Activated CD4-positive, alpha-beta T cell treated with anti-CD3 and anti-CD28 coated beads for 24 hours (primary cell): ENCODE results near the gene HRAS.

Experiments
- DNase-seq, 2 donors: peaks; one replicate each; pipeline ENCODE4 v3.0.0-alpha.2; 2020; ENCODE audit warnings: low read depth in 2 of 2

HRAS gene

DNA sequence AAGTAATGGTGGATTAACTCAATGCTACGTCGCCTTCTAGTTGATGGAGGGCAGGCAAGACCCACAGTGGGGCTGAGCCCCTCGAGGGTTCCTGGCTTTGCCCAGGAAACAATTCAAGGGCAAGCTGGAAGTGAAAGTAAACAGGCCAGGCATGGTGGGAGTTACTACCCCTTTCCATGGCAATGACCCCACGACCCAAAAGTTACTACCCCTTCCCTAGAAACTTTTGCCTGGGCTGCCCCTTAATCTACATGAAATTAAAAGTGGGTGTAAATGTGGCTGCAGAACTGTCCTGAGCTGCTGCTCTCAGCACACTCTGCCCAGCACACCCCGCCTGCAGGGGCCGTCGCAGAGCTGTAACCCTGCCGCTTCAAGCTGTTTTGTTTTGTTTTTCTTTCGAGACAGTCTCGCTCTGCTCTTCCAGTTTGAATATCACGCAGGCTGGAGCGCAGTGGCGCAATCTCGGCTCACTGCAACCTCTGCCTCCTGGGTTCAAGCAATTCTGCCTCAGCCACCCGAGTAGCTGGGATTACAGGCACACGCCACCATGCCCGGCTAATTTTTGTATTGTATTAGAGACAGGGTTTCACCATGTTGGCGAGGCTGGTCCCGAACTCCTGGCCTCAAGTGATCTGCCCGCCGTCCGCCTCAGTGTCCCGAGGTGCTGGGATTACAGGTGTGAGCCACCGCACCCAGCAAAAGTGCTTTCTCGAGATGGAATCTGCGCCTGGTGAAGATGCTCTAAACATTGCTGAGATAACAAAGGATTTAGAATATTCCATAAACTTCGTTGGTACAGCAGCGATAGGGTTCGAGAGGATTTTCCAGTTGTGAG lies 22.4 kb downstream of the HRAS start:
- no peak for DNase-seq

DNA sequence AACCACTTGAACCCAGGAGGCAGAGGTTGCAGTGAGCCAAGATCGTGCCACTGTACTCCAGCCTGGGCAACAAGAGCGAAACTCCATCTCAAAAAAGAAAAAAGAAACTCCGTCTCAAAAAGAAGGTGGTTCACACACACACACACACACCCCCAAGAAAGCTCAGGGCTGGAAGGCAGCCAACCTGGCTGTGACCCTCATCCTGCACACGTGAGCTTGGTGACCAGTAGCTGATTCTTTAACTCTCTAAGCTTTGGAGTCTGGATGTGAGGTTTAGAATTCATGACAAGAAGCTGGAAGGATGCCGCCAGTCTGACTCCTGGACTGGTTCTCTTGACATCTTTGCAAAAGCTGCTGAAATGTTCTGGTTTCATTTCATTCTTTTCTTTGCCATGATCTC lies 26.4 kb downstream of the HRAS start:
- DNase-seq = no peak

DNA sequence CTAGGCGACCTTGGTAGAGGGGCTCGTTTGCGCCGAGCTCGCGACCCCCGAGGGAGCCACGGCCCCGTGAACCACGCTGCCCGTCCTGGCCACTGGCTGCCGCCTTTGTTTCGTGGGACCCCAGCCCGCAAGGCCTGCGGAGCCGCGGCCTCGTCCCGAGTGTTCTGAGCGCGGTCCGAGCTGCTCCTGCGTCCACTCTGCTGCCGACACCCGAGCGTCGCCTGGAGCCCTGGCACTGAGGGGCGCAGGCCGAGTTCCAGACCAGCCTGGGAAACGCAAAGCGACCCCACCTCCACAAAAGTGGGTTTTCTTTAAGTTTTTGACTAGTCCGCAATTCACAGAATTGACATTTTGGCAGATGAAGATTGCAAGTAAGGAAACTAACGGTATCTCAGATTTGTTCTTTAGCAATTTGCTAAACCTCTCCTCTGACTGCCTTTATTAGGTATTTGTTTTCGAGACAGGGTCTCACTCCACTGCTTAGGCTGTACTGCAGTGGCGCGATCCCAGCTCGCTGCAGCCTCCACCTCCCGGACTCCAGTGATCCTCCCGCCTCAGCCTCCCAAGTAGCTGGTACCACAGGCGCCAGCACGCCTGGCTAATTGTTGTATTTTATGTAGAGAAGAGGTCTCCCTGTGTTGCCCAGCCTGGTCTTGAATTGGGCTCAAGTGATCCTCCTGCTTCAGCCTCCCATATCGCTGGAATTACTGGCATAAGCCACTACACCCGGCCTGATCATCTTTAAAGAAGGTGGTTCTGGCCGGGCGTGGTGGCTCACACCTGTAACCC lies 27.5 kb downstream of the HRAS start:
- no peak for DNase-seq

DNA sequence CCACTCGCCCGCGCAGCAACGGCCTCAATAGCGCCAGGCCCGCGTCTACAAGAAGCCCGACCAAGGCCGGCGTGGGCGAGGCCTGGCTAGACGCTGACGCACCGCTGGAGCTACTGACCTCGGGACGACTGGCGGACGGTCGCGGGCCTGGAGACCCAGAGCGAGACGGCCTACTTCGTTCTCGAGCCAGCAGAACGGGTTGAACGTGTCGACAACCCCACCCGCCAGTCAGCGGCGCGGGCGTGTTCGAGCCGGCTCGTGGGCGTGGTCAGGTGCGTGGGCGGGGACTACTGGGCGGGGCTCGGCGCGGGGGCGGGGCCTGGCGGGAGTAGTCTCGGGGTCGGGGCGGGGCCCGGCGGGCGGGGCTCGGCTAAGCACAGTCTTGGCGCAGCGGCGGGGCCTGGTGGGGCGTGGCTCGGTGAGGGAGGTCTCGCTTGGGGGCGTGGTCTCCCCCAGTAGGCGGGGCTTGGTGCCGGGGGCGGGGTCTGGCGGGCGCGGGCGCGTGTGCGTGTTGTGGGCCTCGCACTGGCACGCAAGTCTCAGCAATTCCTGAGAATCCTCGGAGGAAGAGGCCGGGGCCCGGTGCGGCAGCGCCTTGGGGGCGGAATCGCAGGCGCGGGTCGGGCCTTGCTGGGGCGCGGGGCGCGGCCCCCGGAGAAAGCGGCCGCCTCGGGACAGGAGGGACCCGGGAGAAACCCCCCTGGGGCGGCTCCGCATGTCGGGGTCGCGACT lies 28.2 kb downstream of the HRAS start, which contains the start of gene RNH1:
RNH1 (minus strand) TSS at position 248 of the 732 bp plus-strand sequence. CDS start 5,080 bp downstream, outside the sequence.
- DNase-seq = peak; percentile 100

DNA sequence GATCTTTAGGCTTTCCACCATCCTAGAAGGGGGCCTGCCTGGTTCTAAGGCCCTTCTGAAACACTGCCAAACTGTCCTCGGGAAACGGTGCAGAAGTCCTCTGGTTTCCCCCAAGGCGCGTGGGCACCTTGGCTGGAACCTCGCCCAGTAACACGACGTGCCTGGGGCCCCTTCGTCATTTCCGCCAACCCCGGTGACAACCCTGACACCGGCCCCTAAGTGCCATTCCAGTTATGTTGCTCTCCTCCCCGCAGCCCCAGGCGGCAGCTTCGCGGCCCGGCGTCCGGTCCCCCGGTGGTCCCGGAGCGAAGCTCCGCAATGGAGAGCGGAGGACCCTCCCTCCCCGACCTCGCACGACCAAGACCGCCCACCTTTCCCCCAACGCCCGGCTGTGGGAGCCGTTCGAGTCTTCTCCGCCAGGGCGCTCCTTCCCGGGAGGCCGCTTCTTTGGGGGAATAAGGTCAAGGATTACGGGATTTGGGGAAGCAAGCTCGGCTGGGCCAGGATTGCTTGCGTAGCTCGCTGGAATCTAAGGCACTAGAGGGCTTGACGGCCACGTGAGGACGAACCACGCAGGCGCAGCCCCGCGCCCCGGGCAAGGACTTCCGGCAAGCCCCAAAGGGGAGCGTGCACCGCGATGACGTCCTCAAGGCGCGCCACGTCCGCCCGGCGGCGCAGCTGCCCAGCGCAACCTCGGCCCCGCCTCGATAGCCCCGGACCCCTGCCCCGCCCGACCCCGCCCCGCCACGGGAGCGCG lies 29.0 kb downstream of the HRAS start:
- peak; percentile 93 to 98 for DNase-seq

DNA sequence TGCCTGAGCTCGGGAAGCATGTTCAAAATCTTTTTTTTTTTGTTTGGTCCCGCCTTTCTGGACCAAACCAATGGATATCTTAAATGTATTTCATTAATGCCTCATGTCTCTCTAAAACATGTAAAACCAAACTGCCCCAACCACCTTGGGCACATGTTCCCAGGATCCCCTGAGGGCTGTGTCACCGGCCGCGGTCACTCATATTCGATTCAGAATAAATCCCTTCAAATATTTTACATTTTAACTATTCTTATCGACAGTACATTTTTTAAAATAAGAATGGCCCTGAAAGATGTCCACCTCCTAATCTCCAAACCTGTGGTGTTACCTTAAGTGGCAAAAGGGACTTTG lies 30.4 kb downstream of the HRAS start:
- DNase-seq = no peak

DNA sequence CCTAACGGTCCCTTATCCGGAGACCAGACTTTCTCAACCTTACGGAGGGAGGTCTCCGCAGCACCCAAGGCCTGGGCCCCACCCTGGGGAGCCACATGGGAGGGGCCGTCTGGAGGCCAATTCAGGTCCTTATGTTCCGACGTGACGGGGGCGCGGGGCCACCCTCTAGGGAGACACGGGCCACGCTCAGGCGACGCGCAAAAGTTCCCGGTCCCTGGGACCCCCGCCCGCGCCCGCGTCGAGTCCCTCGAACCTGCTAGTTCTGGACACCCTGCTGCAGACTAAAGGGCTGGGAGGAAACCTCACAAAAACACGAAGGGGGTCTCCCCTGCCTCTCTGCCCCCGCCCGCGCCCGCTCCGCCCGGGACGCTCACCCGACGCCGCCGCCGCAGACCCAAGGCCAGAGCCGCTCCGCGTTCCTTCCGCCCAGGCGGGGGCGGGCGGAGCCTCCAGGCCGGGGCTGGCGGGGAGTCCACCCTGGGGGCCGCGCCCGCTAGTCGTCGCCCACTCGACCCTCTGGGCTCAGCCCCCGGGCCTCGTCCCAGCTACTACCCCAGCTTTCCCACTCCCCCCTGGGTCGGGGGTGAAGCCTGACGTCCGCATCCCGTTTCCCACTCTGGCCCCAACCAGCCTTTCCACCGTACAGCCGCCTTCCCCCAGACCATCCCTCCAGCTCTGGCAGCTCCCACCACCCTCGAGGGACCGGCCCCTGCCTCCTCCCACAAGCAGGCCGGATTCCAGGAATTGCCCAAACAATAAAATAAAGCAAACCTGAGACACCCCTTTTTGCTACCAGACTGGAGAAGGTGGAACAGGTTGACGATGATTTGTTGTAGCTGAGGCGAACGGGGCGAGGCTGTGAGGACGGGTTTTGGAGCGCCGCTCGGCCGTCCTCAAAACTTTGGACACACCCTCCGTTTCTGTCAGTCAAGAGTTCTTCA lies 31.1 kb downstream of the HRAS start:
- DNase-seq = no peak

DNA sequence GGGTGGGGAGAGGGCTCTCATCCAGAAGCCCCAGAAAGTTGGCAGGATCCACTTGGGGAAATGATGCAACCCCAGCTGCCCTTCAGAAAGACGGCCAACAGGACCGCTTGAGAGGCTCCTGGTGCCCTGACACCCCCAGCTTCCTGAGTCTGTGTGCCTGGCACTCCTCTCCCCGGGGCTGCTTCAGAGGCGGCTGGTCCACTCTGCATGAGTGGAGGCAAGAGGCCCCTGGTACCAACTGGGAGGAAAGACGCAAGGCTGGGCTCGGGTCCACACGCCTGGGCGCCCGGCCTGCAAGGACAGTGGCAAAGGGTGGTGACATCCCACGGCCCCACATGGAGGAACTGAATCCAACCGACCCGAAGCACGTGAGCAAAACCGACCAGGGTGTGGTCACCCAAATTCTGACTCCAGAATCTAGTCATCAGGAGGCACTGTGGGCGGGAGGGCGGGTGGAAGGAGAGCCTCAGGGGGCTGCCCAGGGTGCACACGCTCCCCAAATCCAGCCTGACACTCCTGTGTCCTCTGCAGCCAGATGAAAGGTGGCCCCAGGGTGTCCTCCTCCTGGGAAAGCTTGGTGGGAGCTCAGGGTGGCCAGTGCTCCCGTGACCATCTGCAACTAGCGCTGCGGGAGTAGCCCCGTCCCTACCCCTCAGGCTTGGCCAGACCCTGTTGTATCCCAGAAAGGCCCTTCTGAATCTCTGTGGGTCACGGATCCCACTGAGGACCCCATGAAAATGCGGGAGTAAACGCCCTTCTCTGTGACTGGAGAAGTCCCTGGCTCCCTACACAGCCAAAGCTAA lies 32.0 kb downstream of the HRAS start:
- DNase-seq = no peak

DNA sequence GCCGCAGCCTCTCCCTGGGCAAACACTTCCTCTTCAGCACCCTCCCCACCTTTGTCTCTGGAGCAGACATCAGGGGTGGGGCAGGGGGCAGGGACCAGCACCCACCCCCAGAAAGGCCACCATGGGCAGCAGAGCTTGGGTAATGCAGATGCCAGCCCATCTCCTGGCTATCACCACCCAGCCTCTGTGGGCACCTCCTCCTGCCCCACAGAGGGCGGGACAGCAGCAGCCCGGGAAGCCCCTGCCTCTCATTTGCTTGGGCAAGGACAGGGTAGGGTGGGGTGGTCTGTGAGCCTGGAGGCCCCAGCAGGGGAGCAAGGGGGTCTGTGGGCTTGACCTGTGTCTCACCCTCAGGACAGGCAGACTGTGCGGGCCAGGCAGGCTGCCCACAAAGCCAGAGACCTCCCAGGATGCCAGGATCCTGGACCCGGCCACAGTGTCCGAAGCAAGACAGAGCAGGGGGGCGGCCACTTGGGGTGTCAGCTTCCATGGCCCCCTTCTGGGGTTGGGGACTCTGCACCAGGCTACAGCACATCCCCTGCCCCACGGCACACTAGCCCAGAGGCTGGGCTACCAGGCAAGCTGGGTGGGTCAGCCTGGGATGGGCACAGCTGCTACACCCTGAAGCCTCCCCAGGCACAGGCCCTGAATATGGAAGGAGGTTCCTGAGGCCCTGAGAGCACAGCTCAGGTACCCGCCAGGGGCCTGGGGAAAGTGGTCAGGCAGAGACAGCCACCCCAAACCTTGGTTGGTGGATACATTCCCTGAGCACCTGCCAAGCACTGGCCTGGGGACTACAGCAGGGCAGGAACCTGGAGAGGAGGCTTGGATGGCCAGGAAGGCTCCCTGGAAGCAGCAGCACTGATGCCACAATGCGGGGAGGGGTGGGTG lies 32.8 kb downstream of the HRAS start:
- no peak for DNase-seq

DNA sequence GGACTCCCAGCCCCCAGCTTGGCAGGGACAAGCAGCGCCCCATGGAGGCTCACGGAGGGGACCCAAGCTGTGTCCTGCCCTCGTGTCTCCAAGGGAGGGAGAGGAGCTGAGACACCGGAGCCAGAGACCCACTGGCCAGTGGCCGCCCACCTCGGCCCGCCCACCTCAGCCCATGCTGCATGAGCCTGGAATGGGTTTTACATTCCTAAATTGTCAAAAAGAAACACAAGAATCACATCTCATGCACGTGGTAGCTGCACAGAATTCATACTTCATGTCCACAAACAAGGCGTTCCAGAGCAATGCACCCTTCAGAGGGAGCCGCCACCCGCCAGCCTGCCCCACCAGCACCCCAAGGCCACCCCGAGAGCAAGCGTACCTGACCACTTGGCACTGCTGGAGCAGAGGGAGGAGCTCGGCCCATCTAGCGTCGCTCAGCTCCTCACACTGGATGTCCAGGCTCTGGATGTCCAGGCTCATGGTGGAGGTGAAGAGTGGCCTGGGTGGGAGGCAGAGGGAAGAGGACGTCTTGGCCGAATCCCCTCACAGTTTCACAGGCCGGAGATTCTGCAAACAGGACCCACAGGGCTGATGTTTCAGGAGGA lies 33.6 kb downstream of the HRAS start:
- DNase-seq = no peak

DNA sequence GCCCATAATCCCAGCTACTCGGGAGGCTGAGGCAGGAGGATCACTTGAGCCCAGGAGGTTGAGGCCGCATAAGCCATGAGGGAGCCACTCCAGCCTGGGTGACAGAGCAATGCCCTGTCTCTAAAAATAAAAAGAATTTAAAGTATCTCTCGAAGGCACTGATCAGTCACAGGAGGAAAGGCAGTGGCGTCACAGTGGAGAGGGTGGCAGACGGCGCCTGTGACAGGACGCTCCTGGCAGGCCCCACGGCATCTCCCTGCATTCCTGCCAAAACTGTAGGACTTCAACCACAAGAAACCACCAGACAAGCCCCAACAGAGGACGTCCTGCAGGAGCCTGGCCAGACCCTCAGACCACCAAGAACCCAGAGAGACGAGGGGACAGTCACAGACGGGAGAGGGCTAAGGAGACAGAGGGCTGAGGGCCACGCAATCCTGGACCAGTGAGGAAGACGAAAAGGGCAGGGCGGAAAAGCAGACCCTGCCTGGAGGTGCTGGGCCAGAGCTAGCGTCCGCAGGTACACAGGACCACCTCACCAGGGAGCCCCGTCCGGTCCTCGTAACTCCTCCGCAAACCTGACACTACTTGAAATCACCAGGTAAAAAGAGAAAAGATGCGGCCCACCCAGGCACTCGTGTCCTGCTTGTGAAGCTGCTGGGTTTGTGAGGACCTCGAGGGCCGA lies 34.2 kb downstream of the HRAS start:
- no peak for DNase-seq

DNA sequence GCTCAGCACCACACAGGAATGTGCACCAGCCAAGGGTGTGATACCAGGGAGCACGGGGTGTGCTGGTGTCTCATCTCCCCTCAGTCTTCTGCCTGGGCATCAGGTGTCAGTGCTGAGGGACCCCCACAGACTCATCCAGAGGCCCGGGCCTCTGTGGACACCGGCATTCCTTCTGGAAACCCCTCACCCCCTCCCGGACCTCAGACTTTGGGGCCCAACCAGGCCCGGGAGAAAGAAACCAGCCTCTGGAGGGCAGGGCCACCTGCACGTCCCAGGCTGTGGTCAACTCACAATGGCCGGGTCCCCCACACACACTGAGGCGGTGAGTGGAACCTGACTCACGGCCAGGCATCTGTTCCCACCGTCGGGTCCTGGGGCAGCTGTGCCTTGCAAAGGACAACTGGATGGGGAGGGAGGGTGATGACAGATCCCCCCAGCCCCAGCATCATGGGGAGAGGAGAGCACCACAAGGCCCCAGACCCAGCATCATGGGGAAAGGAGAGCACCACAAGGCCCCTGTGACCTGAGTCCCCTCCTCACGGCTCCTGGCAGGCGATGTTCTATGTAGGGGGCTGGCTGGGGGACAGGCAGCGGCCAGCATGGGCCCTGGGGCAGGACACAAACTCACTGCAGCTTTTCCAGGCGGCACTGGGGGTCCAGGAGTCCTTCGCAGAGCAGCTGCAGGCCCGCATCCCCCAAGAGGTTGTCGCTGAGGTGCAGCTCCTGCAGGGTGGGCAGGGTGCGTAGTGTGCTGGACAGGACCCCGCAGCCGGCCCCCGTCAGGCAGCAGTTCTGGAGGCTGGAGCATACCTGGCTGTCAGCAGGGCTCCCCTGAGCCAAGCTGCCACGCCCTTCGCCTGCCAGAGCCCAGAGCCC lies 35.9 kb downstream of the HRAS start:
- no peak for DNase-seq

DNA sequence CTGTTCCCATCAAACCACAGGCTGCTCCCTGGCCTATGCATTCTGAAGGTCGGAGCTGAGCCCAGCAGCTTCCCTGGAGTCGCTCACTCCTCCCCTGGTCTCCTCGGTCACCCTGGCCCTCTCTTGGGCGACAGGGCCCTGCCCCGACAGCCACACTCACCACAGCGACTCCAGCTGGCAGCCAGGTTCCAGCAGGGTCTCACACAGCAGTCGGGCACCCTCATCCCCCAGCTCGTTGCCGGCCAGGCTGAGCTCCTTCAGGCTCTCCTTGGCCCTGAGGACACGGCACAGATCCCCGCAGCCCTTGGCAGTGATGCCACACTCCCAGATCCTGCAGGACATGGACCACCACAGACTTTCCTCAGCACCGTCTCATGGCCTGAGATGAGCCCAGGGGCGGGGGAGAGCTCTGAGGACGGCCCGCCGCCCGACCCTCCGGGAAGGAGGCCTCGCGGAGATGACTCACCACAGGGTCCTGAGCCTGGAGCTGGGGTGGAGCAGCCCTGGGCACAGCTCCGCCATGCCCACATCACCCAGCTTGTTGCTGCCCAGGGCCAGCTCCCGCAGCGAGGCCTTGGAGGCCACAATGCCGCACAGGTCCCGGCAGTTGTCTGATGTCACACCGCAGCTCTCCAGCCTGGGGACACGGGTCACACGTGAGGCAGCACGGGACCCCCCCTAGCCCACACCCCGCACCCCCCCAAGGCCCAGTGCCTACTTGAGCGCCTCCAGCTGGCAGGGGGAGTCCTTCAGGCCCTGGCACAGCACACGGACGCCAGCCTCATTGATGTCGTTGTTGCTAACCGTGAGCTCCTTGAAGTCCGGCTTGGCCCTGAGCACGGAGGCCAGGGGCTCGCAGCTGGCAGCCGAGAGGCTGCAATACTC lies 36.8 kb downstream of the HRAS start:
- no peak for DNase-seq

DNA sequence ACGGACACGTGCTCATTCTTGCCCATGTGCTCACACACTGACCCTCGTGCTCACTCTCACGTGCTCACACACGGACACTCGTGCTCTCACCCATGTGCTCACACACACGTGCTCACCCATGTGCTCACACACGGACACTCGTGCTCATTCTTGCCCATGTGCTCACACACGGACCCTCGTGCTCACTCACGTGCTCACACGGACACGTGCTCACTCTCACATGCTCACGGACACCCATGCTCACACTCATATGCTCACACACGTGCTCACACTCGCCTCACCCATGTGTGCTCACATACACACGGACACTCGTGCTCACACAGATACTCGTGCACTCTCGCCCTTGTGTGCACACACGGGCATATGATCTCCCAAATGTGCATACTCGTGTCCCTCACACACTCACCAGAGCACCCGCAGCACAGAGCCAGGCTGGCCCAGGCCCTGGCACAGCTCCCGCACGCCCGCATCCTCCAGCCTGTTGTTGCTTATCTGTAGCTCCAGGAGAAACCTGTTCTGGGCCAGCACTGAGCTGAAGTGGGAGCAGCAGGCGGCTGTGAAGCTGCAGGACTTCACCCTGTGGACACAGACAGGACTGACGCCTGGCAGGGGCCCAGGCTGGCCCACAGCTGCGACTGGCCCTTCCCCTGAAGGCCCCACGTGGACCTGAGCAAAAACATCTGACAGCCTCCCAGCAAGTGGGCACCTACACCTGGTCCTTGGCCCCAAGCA lies 37.6 kb downstream of the HRAS start:
- no peak for DNase-seq
